ENCODE data around the gene AIFM1.

The AIFM1 gene

DNA sequence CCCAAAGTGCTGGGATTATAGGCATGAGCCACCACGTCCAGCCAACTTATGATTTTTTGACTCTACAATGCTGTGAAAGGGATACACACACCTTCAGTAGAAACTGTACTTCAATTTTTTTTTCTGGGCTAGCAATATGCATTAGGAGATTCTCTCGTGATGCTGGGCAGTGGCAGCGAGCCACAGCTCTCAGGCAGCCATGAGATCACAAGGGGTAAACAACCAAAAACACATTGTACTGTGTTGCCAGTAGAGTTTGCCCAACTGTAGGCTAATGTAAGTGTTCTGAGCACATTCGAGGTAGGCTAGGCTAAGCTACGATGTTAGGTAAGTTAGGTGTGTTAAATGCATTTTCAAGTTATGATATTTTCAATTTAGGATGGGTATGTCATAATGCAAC lies 31.8 kb upstream of the AIFM1 start:
- Histone ChIP-seq H3K36me3 (ENCODE audit: control insufficient read depth, insufficient read depth, low read length) (no peaks in the 10 kb centered on the region), H3K27me3 (replicated peaks; ENCODE audit: control insufficient read depth, insufficient read depth, low read length) (no peaks in the 10 kb centered on the region), H3K4me3 (replicated peaks; ENCODE audit: low read depth, low read length) (no peak overlapping the region)
- no peak for DNase-seq (ENCODE audit: extremely low read depth, insufficient read length)
- TF ChIP-seq, protein P1, sequence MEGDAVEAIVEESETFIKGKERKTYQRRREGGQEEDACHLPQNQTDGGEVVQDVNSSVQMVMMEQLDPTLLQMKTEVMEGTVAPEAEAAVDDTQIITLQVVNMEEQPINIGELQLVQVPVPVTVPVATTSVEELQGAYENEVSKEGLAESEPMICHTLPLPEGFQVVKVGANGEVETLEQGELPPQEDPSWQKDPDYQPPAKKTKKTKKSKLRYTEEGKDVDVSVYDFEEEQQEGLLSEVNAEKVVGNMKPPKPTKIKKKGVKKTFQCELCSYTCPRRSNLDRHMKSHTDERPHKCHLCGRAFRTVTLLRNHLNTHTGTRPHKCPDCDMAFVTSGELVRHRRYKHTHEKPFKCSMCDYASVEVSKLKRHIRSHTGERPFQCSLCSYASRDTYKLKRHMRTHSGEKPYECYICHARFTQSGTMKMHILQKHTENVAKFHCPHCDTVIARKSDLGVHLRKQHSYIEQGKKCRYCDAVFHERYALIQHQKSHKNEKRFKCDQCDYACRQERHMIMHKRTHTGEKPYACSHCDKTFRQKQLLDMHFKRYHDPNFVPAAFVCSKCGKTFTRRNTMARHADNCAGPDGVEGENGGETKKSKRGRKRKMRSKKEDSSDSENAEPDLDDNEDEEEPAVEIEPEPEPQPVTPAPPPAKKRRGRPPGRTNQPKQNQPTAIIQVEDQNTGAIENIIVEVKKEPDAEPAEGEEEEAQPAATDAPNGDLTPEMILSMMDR (IDR thresholded peaks at IDR 0.05; ENCODE audit: insufficient read depth, low read length, poor library complexity, severe bottlenecking) = no peak

DNA sequence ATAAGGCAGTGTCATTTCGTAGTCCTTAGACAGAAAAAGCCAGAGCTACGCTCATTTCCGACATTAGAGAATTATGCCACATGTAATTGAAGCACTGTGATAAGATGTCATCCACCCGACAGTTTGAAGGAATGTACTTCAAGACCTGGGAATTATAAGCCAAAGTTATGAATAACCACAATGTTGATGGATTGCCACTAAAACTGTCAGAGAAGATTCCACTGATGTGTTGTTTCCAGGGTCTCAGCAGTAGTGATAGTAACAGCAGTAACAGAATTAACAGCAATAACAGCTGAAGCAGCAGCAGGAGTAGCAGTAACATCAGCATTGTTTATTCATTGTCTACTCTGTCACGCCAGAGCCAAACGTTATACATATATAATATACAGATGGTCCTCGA lies 30.8 kb upstream of the AIFM1 start:
- TF ChIP-seq, protein P1 (IDR thresholded peaks at IDR 0.05; ENCODE audit: insufficient read depth, low read length, poor library complexity, severe bottlenecking) = no peak
- Histone ChIP-seq H3K27me3 (replicated peaks; ENCODE audit: control insufficient read depth, insufficient read depth, low read length) (no peaks in the 10 kb centered on the region), H3K36me3 (ENCODE audit: control insufficient read depth, insufficient read depth, low read length) (no peaks in the 10 kb centered on the region), H3K4me3 (replicated peaks; ENCODE audit: low read depth, low read length) (no peak overlapping the region)
- no peak for DNase-seq (ENCODE audit: extremely low read depth, insufficient read length)

DNA sequence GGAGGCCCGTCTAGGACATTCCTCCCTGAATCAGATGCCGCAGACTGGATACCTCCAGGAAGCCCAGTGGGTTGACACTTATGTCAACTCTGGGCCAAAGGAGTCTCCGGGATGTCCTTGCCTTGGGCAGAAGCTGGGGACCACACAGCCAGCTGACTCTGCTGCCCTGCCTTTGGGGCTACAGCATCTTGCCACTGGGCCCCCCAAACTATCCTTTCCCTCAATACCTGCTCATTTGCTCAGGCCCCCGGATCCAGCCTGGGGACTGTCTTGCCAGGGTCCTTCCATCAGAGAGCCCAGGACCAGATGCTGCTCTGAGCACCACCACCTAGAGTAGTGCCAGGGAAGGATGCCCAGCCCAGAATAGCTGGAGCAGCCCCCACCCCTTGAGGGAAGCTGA lies 25.2 kb upstream of the AIFM1 start:
- Histone ChIP-seq H3K36me3 (ENCODE audit: control insufficient read depth, insufficient read depth, low read length) (no peaks in the 10 kb centered on the region), H3K27me3 (replicated peaks; ENCODE audit: control insufficient read depth, insufficient read depth, low read length) (no peaks in the 10 kb centered on the region), H3K4me3 (replicated peaks; ENCODE audit: low read depth, low read length) (no peak overlapping the region)
- no peak for DNase-seq (ENCODE audit: extremely low read depth, insufficient read length)
- TF ChIP-seq, protein P1 (IDR thresholded peaks at IDR 0.05; ENCODE audit: insufficient read depth, low read length, poor library complexity, severe bottlenecking) = no peak

DNA sequence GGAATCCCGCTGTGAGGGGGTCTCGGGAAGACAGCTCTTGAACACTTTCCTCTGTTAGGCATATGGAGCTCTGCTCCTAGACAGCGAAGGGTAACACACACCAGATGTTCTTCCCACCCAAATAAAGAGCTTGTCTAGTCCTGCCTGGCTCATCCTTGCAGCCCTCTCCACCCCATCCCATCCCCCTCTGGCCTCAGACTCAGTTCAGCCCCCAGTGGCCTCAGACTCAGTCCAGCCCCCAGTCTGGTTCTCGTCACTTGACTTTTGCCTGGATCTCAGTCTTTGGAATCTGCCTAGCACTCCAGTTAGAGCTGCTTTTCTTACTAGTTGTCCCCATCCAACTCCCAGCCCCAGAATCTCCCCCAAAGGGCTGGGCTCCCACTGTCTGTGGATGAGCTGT lies 21.0 kb upstream of the AIFM1 start:
- no peaks in the 10 kb centered on the region for H3K27me3 ChIP-seq (replicated peaks; ENCODE audit: control insufficient read depth, insufficient read depth, low read length)
- TF ChIP-seq, protein P1 (IDR thresholded peaks at IDR 0.05; ENCODE audit: insufficient read depth, low read length, poor library complexity, severe bottlenecking) = no peak
- H3K4me3 ChIP-seq (replicated peaks; ENCODE audit: low read depth, low read length) = no peak overlapping the region
- no peaks in the 10 kb centered on the region for H3K36me3 ChIP-seq (ENCODE audit: control insufficient read depth, insufficient read depth, low read length)
- DNase-seq (ENCODE audit: extremely low read depth, insufficient read length) = no peak

DNA sequence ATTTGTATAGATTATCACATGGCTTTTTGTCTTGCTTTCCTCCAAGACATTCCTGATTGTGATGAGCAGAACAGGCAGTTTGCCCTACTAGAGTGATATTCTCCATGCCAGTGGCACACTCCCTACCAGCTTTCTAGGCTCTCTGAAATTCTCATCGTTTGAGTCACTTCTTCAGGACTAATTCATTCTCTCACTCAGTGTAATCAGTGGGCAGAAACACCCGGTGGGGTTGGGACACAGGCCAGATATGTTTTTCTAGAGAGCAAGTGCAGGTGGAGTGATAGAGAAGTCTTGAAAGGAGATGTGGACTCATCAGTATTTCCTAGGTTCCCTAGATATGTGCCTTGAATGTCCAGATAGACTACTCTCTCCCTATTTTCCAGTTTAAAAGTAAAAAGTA lies 19.2 kb upstream of the AIFM1 start:
- Histone ChIP-seq H3K36me3 (ENCODE audit: control insufficient read depth, insufficient read depth, low read length) (no peaks in the 10 kb centered on the region), H3K27me3 (replicated peaks; ENCODE audit: control insufficient read depth, insufficient read depth, low read length) (no peaks in the 10 kb centered on the region), H3K4me3 (replicated peaks; ENCODE audit: low read depth, low read length) (no peak overlapping the region)
- no peak for DNase-seq (ENCODE audit: extremely low read depth, insufficient read length)
- TF ChIP-seq, protein P1 (IDR thresholded peaks at IDR 0.05; ENCODE audit: insufficient read depth, low read length, poor library complexity, severe bottlenecking) = no peak

GRCh38 chrX:130184168-130184567 lies 18.5 kb upstream of the AIFM1 start:
- TF ChIP-seq, protein P1 (IDR thresholded peaks at IDR 0.05; ENCODE audit: insufficient read depth, low read length, poor library complexity, severe bottlenecking) = no peak
- H3K4me3 ChIP-seq (replicated peaks; ENCODE audit: low read depth, low read length) = no peak overlapping the region
- H3K36me3 ChIP-seq (ENCODE audit: control insufficient read depth, insufficient read depth, low read length) = no peaks in the 10 kb centered on the region
- H3K27me3 ChIP-seq (replicated peaks; ENCODE audit: control insufficient read depth, insufficient read depth, low read length) = no peaks in the 10 kb centered on the region
- DNase-seq (ENCODE audit: extremely low read depth, insufficient read length) = no peak
